GM21423 (cell line): ENCODE data around the gene NOG.

Source experiments
- ATAC-seq: cut with Tn5 transposase; IDR thresholded peaks from one replicate; pipeline ENCODE4 v1.9.1; 2021; ENCODE audit warnings: mild to moderate bottlenecking, moderate library complexity; ENCODE audit not compliant: unreplicated experiment

NOG gene

GRCh38 chr17:56593646-56594319 lies at the start of gene NOG:
TSS of gene NOG (plus strand) at chr17:56593699. CDS start at chr17:56594224, 525 bp downstream.
- peak; percentile 43 for ATAC-seq

- ATAC-seq, result no peak
Observed at GRCh38 chr17:56545106-56545505, 48.4 kb upstream of the NOG start.

GRCh38 chr17:56545930-56546329 lies 47.6 kb upstream of the NOG start:
- ATAC-seq, result no peak

GRCh38 chr17:56548661-56549060 lies 44.8 kb upstream of the NOG start:
- no peak for ATAC-seq

- no peak for ATAC-seq
Observed at GRCh38 chr17:56549501-56549900, 44.0 kb upstream of the NOG start.

GRCh38 chr17:56557682-56558081 lies 35.8 kb upstream of the NOG start:
- no peak for ATAC-seq

- no peak for ATAC-seq
Observed at GRCh38 chr17:56558088-56558487, 35.4 kb upstream of the NOG start.

GRCh38 chr17:56570199-56570598 lies 23.3 kb upstream of the NOG start:
- ATAC-seq, result no peak

- ATAC-seq, result no peak
Observed at GRCh38 chr17:56571456-56571855, 22.0 kb upstream of the NOG start.

- ATAC-seq, result no peak
Observed at GRCh38 chr17:56577190-56577842, 16.2 kb upstream of the NOG start.

GRCh38 chr17:56577843-56578204 lies 15.7 kb upstream of the NOG start:
- no peak for ATAC-seq

- no peak for ATAC-seq
Observed at GRCh38 chr17:56581635-56582627, 11.6 kb upstream of the NOG start.

GRCh38 chr17:56583772-56584171 lies 9.7 kb upstream of the NOG start:
- ATAC-seq, result no peak

- ATAC-seq, result no peak
Observed at GRCh38 chr17:56587298-56587697, 6.2 kb upstream of the NOG start.

- ATAC-seq, result peak; percentile 67
Observed at GRCh38 chr17:56592487-56593085, 913 bp upstream of the NOG start.

GRCh38 chr17:56593086-56593645 lies 333 bp upstream of the NOG start:
- ATAC-seq, result no peak

GRCh38 chr17:56594320-56595107 lies 1.0 kb downstream of the NOG start:
- no peak for ATAC-seq

GRCh38 chr17:56595108-56595418 lies 1.6 kb downstream of the NOG start:
- no peak for ATAC-seq

GRCh38 chr17:56595831-56596690 lies 2.6 kb downstream of the NOG start:
- no peak for ATAC-seq
